ENCODE data around the gene TRMO.
"Not testable (repeated sequence)": the region's sequence is repeated elsewhere in the genome, so short reads cannot be mapped to it uniquely, and the experiment has no call there.

Gene TRMO

GRCh38 chr9:97954550-97954989 is 32.3 kb upstream of the TRMO start:
- no peak overlapping the region for H3K27ac ChIP-seq (ENCODE audit: low read depth, low read length, poor library complexity, severe bottlenecking)
- H3F3A ChIP-seq (ENCODE audit: insufficient read depth, low read length) = no peaks in the 10 kb centered on the region
- no peaks in the 10 kb centered on the region for H3K9me2 ChIP-seq (ENCODE audit: low read depth, low read length)
- H3K4me1 ChIP-seq (ENCODE audit: insufficient read depth, low read length, severe bottlenecking) = no peaks in the 10 kb centered on the region
- H2AFZ ChIP-seq (ENCODE audit: low read length) = no peak overlapping the region
- no peaks in the 10 kb centered on the region for H3K27me3 ChIP-seq (ENCODE audit: insufficient read depth, low read length)
- H3K9ac ChIP-seq (ENCODE audit: low read length) = no peak overlapping the region
- no peaks in the 10 kb centered on the region for H3K9me3 ChIP-seq (ENCODE audit: low read length)
- no peak for TF ChIP-seq EZH2 (IDR thresholded peaks at IDR 0.05; ENCODE audit: borderline replicate concordance, low read length)
- TF ChIP-seq, protein P1, sequence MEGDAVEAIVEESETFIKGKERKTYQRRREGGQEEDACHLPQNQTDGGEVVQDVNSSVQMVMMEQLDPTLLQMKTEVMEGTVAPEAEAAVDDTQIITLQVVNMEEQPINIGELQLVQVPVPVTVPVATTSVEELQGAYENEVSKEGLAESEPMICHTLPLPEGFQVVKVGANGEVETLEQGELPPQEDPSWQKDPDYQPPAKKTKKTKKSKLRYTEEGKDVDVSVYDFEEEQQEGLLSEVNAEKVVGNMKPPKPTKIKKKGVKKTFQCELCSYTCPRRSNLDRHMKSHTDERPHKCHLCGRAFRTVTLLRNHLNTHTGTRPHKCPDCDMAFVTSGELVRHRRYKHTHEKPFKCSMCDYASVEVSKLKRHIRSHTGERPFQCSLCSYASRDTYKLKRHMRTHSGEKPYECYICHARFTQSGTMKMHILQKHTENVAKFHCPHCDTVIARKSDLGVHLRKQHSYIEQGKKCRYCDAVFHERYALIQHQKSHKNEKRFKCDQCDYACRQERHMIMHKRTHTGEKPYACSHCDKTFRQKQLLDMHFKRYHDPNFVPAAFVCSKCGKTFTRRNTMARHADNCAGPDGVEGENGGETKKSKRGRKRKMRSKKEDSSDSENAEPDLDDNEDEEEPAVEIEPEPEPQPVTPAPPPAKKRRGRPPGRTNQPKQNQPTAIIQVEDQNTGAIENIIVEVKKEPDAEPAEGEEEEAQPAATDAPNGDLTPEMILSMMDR (IDR thresholded peaks at IDR 0.05; ENCODE audit: low read length) = peak; percentile 79
- no peak overlapping the region for H3K4me2 ChIP-seq (ENCODE audit: low read length)
- H3K4me3 ChIP-seq (ENCODE audit: low read depth, low read length, poor library complexity, severe bottlenecking) = no peak overlapping the region
- H3K36me3 ChIP-seq (ENCODE audit: insufficient read depth, low read length) = no peaks in the 10 kb centered on the region; the same call in 1 of the 2 replicates
- no peaks in the 10 kb centered on the region for H3K79me2 ChIP-seq (ENCODE audit: insufficient read depth, low read length)
- no peaks in the 10 kb centered on the region for H4K20me1 ChIP-seq (ENCODE audit: insufficient read depth, low read length)

DNA sequence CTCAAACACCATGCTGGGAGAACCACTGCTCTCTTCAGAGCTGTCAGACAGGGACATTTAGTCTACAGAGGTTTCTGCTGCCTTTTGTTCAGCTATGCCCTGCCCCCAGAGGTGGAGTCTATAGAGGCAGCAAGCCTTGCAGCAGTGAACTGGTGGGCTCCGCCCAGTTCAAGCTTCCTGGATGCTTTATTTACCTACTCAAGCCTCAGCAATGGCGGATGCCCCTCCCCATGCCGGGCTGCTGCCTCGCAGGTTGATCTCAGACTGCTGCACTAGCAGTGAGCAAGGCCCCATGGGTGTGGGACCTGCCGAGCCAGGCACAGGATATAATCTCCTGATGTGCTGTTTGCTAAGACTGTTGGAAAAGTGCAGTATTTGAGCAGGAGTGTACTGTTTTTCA is 28.6 kb upstream of the TRMO start:
- H3K79me2 ChIP-seq (ENCODE audit: insufficient read depth, low read length); H2AFZ ChIP-seq (ENCODE audit: low read length); H3K9ac ChIP-seq (ENCODE audit: low read length); H3K36me3 ChIP-seq (ENCODE audit: insufficient read depth, low read length); H3K9me3 ChIP-seq (ENCODE audit: low read length); H3K4me1 ChIP-seq (ENCODE audit: insufficient read depth, low read length, severe bottlenecking); H4K20me1 ChIP-seq (ENCODE audit: insufficient read depth, low read length); H3K27ac ChIP-seq (ENCODE audit: low read depth, low read length, poor library complexity, severe bottlenecking); H3K9me2 ChIP-seq (ENCODE audit: low read depth, low read length); H3K27me3 ChIP-seq (ENCODE audit: insufficient read depth, low read length); H3F3A ChIP-seq (ENCODE audit: insufficient read depth, low read length): not testable (repeated sequence)
- Histone ChIP-seq H3K4me3 (ENCODE audit: low read depth, low read length, poor library complexity, severe bottlenecking) (peak overlapping the region; percentile 32), H3K4me2 (ENCODE audit: low read length) (peak overlapping the region; percentile 19; the same call in 1 of the 2 replicates)

- not testable (repeated sequence) for H3K27me3 ChIP-seq (ENCODE audit: insufficient read depth, low read length); H3K4me3 ChIP-seq (ENCODE audit: low read depth, low read length, poor library complexity, severe bottlenecking); H3K9ac ChIP-seq (ENCODE audit: low read length); H3K9me3 ChIP-seq (ENCODE audit: low read length); H4K20me1 ChIP-seq (ENCODE audit: insufficient read depth, low read length); H3K4me2 ChIP-seq (ENCODE audit: low read length); H3K79me2 ChIP-seq (ENCODE audit: insufficient read depth, low read length); H3K36me3 ChIP-seq (ENCODE audit: insufficient read depth, low read length); H3F3A ChIP-seq (ENCODE audit: insufficient read depth, low read length); H2AFZ ChIP-seq (ENCODE audit: low read length); H3K27ac ChIP-seq (ENCODE audit: low read depth, low read length, poor library complexity, severe bottlenecking); H3K4me1 ChIP-seq (ENCODE audit: insufficient read depth, low read length, severe bottlenecking); H3K9me2 ChIP-seq (ENCODE audit: low read depth, low read length)
Measured at GRCh38 chr9:97947094-97947493, 24.8 kb upstream of the TRMO start.

GRCh38 chr9:97945470-97945869 is 23.2 kb upstream of the TRMO start:
- H3K4me2 ChIP-seq (ENCODE audit: low read length); H3K27me3 ChIP-seq (ENCODE audit: insufficient read depth, low read length); H3K79me2 ChIP-seq (ENCODE audit: insufficient read depth, low read length); H3F3A ChIP-seq (ENCODE audit: insufficient read depth, low read length); H3K9me3 ChIP-seq (ENCODE audit: low read length); H3K27ac ChIP-seq (ENCODE audit: low read depth, low read length, poor library complexity, severe bottlenecking); H3K9me2 ChIP-seq (ENCODE audit: low read depth, low read length); H2AFZ ChIP-seq (ENCODE audit: low read length); H3K4me3 ChIP-seq (ENCODE audit: low read depth, low read length, poor library complexity, severe bottlenecking); H4K20me1 ChIP-seq (ENCODE audit: insufficient read depth, low read length); H3K4me1 ChIP-seq (ENCODE audit: insufficient read depth, low read length, severe bottlenecking); H3K9ac ChIP-seq (ENCODE audit: low read length); H3K36me3 ChIP-seq (ENCODE audit: insufficient read depth, low read length): not testable (repeated sequence)

GRCh38 chr9:97944612-97945011 is 22.3 kb upstream of the TRMO start:
- no peaks in the 10 kb centered on the region for H3K36me3 ChIP-seq (ENCODE audit: insufficient read depth, low read length)
- H3K27ac ChIP-seq (ENCODE audit: low read depth, low read length, poor library complexity, severe bottlenecking) = no peak overlapping the region
- H3K9ac ChIP-seq (ENCODE audit: low read length) = no peak overlapping the region
- no peak overlapping the region for H3K4me3 ChIP-seq (ENCODE audit: low read depth, low read length, poor library complexity, severe bottlenecking)
- H3K27me3 ChIP-seq (ENCODE audit: insufficient read depth, low read length) = no peaks in the 10 kb centered on the region
- H3K4me2 ChIP-seq (ENCODE audit: low read length) = no peak overlapping the region
- no peaks in the 10 kb centered on the region for H3K9me2 ChIP-seq (ENCODE audit: low read depth, low read length)
- no peaks in the 10 kb centered on the region for H4K20me1 ChIP-seq (ENCODE audit: insufficient read depth, low read length)
- H3F3A ChIP-seq (ENCODE audit: insufficient read depth, low read length) = no peaks in the 10 kb centered on the region
- TF ChIP-seq, protein P1 (IDR thresholded peaks at IDR 0.05; ENCODE audit: low read length) = no peak
- no peak for TF ChIP-seq EZH2 (IDR thresholded peaks at IDR 0.05; ENCODE audit: borderline replicate concordance, low read length)
- no peaks in the 10 kb centered on the region for H3K79me2 ChIP-seq (ENCODE audit: insufficient read depth, low read length)
- H2AFZ ChIP-seq (ENCODE audit: low read length) = no peak overlapping the region
- no peaks in the 10 kb centered on the region for H3K9me3 ChIP-seq (ENCODE audit: low read length)
- no peaks in the 10 kb centered on the region for H3K4me1 ChIP-seq (ENCODE audit: insufficient read depth, low read length, severe bottlenecking)

Measured in OCI-LY1 (cell line).